ENCODE results near the gene CACUL1. TPM values are rescaled to one million over a fixed set of nuclear protein-coding genes. Genes with fewer than 3 reads are reported as not detected.

Gene CACUL1
- total RNA-seq, 2 experiments from 2014 or later: 12.0 to 27.6 TPM

- Histone ChIP-seq H3K79me2 (ENCODE audit: insufficient read depth, low read depth, low read length) (peaks cover 13% of the 10 kb centered on the region; the same call in 1 of the 2 replicates), H3K9me3 (ENCODE audit: low read length) (no peaks in the 10 kb centered on the region), H3K4me1 (ENCODE audit: insufficient read depth, low read length, poor library complexity, severe bottlenecking) (peaks cover 19% of the 10 kb centered on the region), H3K27ac (ENCODE audit: low read depth, low read length, poor library complexity, severe bottlenecking) (no peak overlapping the region), H2AFZ (ENCODE audit: low read length) (no peak overlapping the region), H4K20me1 (ENCODE audit: insufficient read depth, low read length) (0 out of 2 replicates have a peak, but pooled peaks cover 3% of the 10 kb centered on the region), H3K9me2 (ENCODE audit: insufficient read depth, low read length) (no peaks in the 10 kb centered on the region), H3K4me2 (ENCODE audit: low read length) (no peak overlapping the region), H3K36me3 (ENCODE audit: insufficient read depth, low read length) (peaks cover 9% of the 10 kb centered on the region; the same call in 1 of the 2 replicates), H3K4me3 (ENCODE audit: low read depth, low read length, poor library complexity, severe bottlenecking) (no peak overlapping the region)
- ChIA-PET CTCF (ENCODE audit: unreplicated experiment) (no interaction called here), POLR2A (interaction anchor here (0.6 to 2.4 kb wide), 5 partner anchors 9 to 762 kb away, joined by 3 to 10 read pairs (median 5); partner anchors contain the start of gene CACUL1)
- no TSS peak for BruUV-seq (replicated peaks)
- no peak for TF ChIP-seq EZH2phosphoT487 (IDR thresholded peaks at IDR 0.05; ENCODE audit: borderline replicate concordance, low read depth, low read length)
- TF ChIP-seq, protein P1, sequence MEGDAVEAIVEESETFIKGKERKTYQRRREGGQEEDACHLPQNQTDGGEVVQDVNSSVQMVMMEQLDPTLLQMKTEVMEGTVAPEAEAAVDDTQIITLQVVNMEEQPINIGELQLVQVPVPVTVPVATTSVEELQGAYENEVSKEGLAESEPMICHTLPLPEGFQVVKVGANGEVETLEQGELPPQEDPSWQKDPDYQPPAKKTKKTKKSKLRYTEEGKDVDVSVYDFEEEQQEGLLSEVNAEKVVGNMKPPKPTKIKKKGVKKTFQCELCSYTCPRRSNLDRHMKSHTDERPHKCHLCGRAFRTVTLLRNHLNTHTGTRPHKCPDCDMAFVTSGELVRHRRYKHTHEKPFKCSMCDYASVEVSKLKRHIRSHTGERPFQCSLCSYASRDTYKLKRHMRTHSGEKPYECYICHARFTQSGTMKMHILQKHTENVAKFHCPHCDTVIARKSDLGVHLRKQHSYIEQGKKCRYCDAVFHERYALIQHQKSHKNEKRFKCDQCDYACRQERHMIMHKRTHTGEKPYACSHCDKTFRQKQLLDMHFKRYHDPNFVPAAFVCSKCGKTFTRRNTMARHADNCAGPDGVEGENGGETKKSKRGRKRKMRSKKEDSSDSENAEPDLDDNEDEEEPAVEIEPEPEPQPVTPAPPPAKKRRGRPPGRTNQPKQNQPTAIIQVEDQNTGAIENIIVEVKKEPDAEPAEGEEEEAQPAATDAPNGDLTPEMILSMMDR (conservative IDR thresholded peaks at IDR 0.05; ENCODE audit: low read length): no peak
- no peak for DNase-seq (ENCODE audit: low spot score)
- intact Hi-C loops (cut with micrococcal nuclease; ENCODE audit: unreplicated experiment): no loop called here
Observed at GRCh38 chr10:118725886-118726500, 28.8 kb downstream of the CACUL1 start.

DNA sequence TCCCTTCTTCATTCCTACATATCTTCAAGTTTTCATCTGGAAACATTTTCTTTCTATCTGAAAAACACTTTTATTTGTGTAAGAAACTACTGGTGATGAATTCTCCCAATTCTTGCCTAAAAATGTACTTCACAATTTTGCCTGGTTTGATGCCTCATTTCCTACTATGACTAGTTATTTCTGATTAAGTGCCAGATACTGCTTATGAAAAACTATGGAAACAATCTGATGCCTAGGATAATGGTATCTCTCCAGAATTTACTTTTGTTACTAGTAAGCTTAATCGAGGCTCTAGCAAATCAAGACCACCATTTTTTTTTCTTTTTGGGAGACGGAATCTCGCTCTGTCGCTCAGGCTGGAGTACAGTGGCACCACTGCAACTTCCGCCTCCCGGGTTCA lies 31.3 kb downstream of the CACUL1 start:
- no peak overlapping the region for H3K27ac ChIP-seq (ENCODE audit: low read depth, low read length, poor library complexity, severe bottlenecking)

More for the DNA sequence above, 31.3 kb downstream of the CACUL1 start:
- H3K9me3 ChIP-seq (ENCODE audit: low read length): no peaks in the 10 kb centered on the region
- no peaks in the 10 kb centered on the region for H3K9me2 ChIP-seq (ENCODE audit: insufficient read depth, low read length)
- POLR2A ChIA-PET: no interaction called here
- intact Hi-C loops (cut with micrococcal nuclease; ENCODE audit: unreplicated experiment): no loop called here
- H3K79me2 ChIP-seq (ENCODE audit: insufficient read depth, low read depth, low read length): no peaks in the 10 kb centered on the region
- no TSS peak for BruUV-seq (replicated peaks)
- H3K4me1 ChIP-seq (ENCODE audit: insufficient read depth, low read length, poor library complexity, severe bottlenecking): no peaks in the 10 kb centered on the region
- 0 out of 2 replicates have a peak, but pooled peaks cover 3% of the 10 kb centered on the region for H4K20me1 ChIP-seq (ENCODE audit: insufficient read depth, low read length)
- H2AFZ ChIP-seq (ENCODE audit: low read length): no peak overlapping the region
- H3K36me3 ChIP-seq (ENCODE audit: insufficient read depth, low read length): peaks cover 9% of the 10 kb centered on the region; the same call in 1 of the 2 replicates
- H3K4me2 ChIP-seq (ENCODE audit: low read length): no peak overlapping the region
- no peak for DNase-seq (ENCODE audit: low spot score)
- CTCF ChIA-PET (ENCODE audit: unreplicated experiment): no interaction called here
- H3K4me3 ChIP-seq (ENCODE audit: low read depth, low read length, poor library complexity, severe bottlenecking): no peak overlapping the region
- TF ChIP-seq, protein P1 (conservative IDR thresholded peaks at IDR 0.05; ENCODE audit: low read length): no peak
- TF ChIP-seq EZH2phosphoT487 (IDR thresholded peaks at IDR 0.05; ENCODE audit: borderline replicate concordance, low read depth, low read length): no peak
